Neural progenitor cell (in vitro differentiated cells): ENCODE results near the gene SLC24A4. TPM values are rescaled to one million over a fixed set of nuclear protein-coding genes. Genes with fewer than 3 reads are reported as not detected.

Source experiments
- DNase-seq: peaks from one replicate; pipeline ENCODE4 v3.0.0-alpha.2; 2016; ENCODE audit warnings: low spot score
- H2AFZ ChIP-seq: fragments of 200-600 bp; sonication (generic); replicated peaks from 2 replicates; pipeline ENCODE4 v1.6.1; 2016; ENCODE audit warnings: antibody characterized with exemption
- H3F3A ChIP-seq: fragments of 200-600 bp; sonication (generic); 2 replicates; pipeline ENCODE4 v1.6.1; 2016; ENCODE audit warnings: antibody characterized with exemption, low read depth
- H3K27ac ChIP-seq: fragments of 200-600 bp; sonication (generic); 2 replicates; pipeline ENCODE4 v1.5.1; 2016; ENCODE audit warnings: mild to moderate bottlenecking
- H3K27me3 ChIP-seq: fragments of 200-600 bp; sonication (generic); 2 replicates; pipeline ENCODE4 v1.6.1; 2016; ENCODE audit warnings: mild to moderate bottlenecking, moderate library complexity
- H3K36me3 ChIP-seq: fragments of 200-600 bp; sonication (generic); 2 replicates; pipeline ENCODE4 v1.5.1; 2016
- H3K4me1 ChIP-seq: fragments of 200-600 bp; sonication (generic); 2 replicates; pipeline ENCODE4 v1.6.1; 2016; ENCODE audit warnings: mixed run types
- H3K4me2 ChIP-seq: fragments of 200-600 bp; sonication (generic); 2 replicates; pipeline ENCODE4 v1.6.1; 2016
- H3K4me3 ChIP-seq: fragments of 200-600 bp; sonication (generic); 2 replicates; pipeline ENCODE4 v1.5.1; 2016
- H3K79me2 ChIP-seq: fragments of 200-600 bp; sonication (generic); 2 replicates; pipeline ENCODE4 v1.6.1; 2016; ENCODE audit warnings: low read depth
- H3K9ac ChIP-seq: fragments of 200-600 bp; sonication (generic); 2 replicates; pipeline ENCODE4 v1.6.1; 2016
- H3K9me3 ChIP-seq: fragments of 200-600 bp; sonication (generic); 2 replicates; pipeline ENCODE4 v1.5.1; 2016; ENCODE audit warnings: low read depth
- H4K20me1 ChIP-seq: fragments of 200-600 bp; sonication (generic); 2 replicates; pipeline ENCODE4 v1.6.1; 2016; ENCODE audit warnings: low read depth
- H3K27ac Mint-ChIP-seq: 3 replicates; pipeline ENCODE4 v1.8.0; 2021; ENCODE audit warnings: mixed read lengths
- H3K27me3 Mint-ChIP-seq: 2 replicates; pipeline ENCODE4 v1.8.0; 2022; ENCODE audit warnings: low read depth, mild to moderate bottlenecking, inconsistent platforms, moderate library complexity, mixed read lengths; ENCODE audit not compliant: insufficient read depth
- H3K36me3 Mint-ChIP-seq: 3 replicates; pipeline ENCODE4 v1.8.0; 2021; ENCODE audit warnings: mixed read lengths
- H3K4me1 Mint-ChIP-seq: 3 replicates; pipeline ENCODE4 v1.8.0; 2021; ENCODE audit warnings: mixed read lengths
- H3K4me3 Mint-ChIP-seq: 3 replicates; pipeline ENCODE4 v1.8.0; 2021; ENCODE audit warnings: mild to moderate bottlenecking, moderate library complexity, mixed read lengths
- H3K9me3 Mint-ChIP-seq: 3 replicates; pipeline ENCODE4 v1.8.0; 2020; ENCODE audit warnings: mixed read lengths
- CTCF ChIP-seq: fragments of 200-600 bp; sonication (generic); IDR thresholded peaks from 2 replicates; pipeline ENCODE4 v1.5.1; 2017; ENCODE audit warnings: antibody characterized with exemption, mild to moderate bottlenecking
- EZH2 ChIP-seq: fragments of 200-600 bp; sonication (generic); IDR thresholded peaks from 2 replicates; pipeline ENCODE4 v1.6.1; 2017; ENCODE audit warnings: antibody characterized with exemption, mild to moderate bottlenecking, moderate library complexity
- EZH2phosphoT487 ChIP-seq: fragments of 200-600 bp; sonication (generic); IDR thresholded peaks from 2 replicates; pipeline ENCODE4 v1.6.1; 2017; ENCODE audit warnings: antibody characterized with exemption
- total RNA-seq: library from RNA; depleted of rRNA; stranded (reverse); fragments of >200 nt; gene quantifications from 2 replicates; pipeline ENCODE4 v1.2.3, GENCODE V29; 2015; ENCODE audit warnings: low replicate concordance

The SLC24A4 gene
- total RNA-seq, 1 donor from 2014 or later = 0.73 TPM

DNA sequence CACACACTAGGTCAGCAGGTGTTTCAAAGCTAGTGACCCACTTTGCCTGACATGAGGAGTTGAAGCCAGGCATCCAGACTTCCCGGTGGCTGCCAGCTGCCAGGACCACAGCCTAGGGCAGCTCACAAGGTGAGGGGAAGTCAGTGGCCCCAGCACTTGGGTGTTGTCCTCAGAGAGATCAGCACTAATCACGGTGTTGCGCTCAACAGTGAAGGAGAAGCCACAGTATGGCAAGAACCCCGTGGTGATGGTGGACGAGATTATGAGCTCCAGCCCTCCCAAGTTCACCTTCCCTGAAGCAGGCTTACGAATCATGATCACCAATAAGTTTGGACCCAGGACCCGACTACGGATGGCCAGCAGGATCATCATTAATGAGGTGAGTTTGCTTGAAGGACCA lies 130.7 kb downstream of the SLC24A4 start:
- H3K9ac ChIP-seq = no peak overlapping the region
- no peak overlapping the region for H3K4me2 ChIP-seq
- H3K27ac Mint-ChIP-seq = no peak overlapping the region
- DNase-seq = no peak
- H3K36me3 Mint-ChIP-seq = no peaks in the 10 kb centered on the region
- peaks cover 34% of the 10 kb centered on the region for H3K4me1 Mint-ChIP-seq
- H3K4me1 ChIP-seq = no peaks in the 10 kb centered on the region
- H3F3A ChIP-seq = no peaks in the 10 kb centered on the region
- no peaks in the 10 kb centered on the region for H3K36me3 ChIP-seq
- H3K9me3 ChIP-seq = no peaks in the 10 kb centered on the region
- H3K79me2 ChIP-seq = no peaks in the 10 kb centered on the region
- no peak overlapping the region for H2AFZ ChIP-seq
- H3K9me3 Mint-ChIP-seq = no peaks in the 10 kb centered on the region
- no peaks in the 10 kb centered on the region for H4K20me1 ChIP-seq
- H3K4me3 ChIP-seq = no peak overlapping the region
- TF ChIP-seq CTCF (no peak), EZH2 (no peak), EZH2phosphoT487 (no peak)
- no peak overlapping the region for H3K4me3 Mint-ChIP-seq
- H3K27me3 Mint-ChIP-seq = peaks cover 7% of the 10 kb centered on the region
- no peaks in the 10 kb centered on the region for H3K27me3 ChIP-seq
- H3K27ac ChIP-seq = no peak overlapping the region

DNA sequence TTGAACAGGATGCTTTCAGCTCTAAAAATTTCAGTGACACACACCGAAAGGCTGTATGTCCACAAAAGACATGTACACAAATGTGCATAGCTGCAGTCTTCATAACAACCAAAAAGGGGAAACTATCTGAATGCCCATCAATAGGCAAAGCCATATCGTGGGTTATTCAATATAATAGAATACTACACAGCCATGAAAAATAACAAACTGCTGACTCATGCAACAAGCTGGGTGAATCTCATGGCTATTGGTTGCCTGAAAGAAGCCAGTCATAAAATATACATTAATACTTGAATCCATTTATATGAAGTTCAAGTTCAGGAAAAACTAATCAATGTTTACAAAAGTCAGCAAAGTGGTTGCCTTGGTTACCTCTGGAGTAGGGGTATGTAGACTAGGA lies 132.3 kb downstream of the SLC24A4 start:
- Histone ChIP-seq H3F3A (no peaks in the 10 kb centered on the region), H3K4me2 (no peak overlapping the region), H2AFZ (no peak overlapping the region), H3K9me3 (no peaks in the 10 kb centered on the region), H3K9ac (no peak overlapping the region), H3K4me3 (no peak overlapping the region), H3K79me2 (no peaks in the 10 kb centered on the region), H3K36me3 (no peaks in the 10 kb centered on the region), H3K27ac (no peak overlapping the region), H3K27me3 (no peaks in the 10 kb centered on the region), H3K4me1 (no peaks in the 10 kb centered on the region), H4K20me1 (no peaks in the 10 kb centered on the region)
- no peak overlapping the region for H3K27ac Mint-ChIP-seq
- no peak for DNase-seq
- H3K9me3 Mint-ChIP-seq = no peaks in the 10 kb centered on the region
- peaks cover 26% of the 10 kb centered on the region for H3K4me1 Mint-ChIP-seq
- H3K4me3 Mint-ChIP-seq = no peak overlapping the region
- H3K27me3 Mint-ChIP-seq = peaks cover 9% of the 10 kb centered on the region
- H3K36me3 Mint-ChIP-seq = no peaks in the 10 kb centered on the region
- no peak for TF ChIP-seq EZH2
- no peak for TF ChIP-seq CTCF
- no peak for TF ChIP-seq EZH2phosphoT487

DNA sequence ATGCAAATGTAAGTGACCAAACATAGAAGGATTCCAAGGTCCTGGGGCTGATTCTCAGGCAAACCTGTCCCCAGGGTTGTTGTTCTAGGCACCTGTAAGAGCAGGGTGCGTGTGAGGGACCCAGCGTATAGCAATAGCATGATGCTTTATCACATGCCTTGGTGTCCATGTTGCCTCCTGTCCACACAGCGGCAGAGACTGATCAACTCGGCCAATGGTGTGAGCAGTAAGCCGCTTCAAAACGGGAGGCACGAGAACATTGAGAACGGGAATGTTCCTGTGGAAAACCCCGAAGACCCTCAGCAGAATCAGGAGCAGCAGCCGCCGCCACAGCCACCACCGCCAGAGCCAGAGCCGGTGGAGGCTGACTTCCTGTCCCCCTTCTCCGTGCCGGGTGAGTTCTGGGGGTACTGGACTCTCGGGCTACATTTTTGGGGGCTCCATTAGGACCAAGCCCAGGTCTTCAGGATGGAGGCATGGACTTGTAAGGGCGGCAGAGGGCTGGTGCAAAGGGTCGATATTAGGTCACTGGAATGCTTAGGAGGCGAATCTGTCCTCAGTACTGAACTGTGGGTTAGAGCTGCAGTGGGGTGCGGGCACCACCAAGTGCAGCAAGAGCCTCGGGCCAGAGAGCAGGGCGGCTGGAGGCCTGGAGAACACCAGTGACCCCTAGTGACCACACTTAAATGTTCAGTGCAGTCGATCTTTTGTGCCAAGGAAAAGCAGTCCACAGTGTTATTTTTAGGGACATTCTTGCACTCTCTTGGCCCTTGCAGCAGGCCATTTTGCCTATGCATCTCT lies 133.4 kb downstream of the SLC24A4 start:
- Histone ChIP-seq H3K27me3 (no peaks in the 10 kb centered on the region), H3K9me3 (no peaks in the 10 kb centered on the region), H3K79me2 (no peaks in the 10 kb centered on the region), H3K9ac (no peak overlapping the region), H3K4me1 (no peaks in the 10 kb centered on the region), H3K4me2 (no peak overlapping the region), H3K36me3 (no peaks in the 10 kb centered on the region), H3K27ac (no peak overlapping the region), H2AFZ (peak overlapping the region; percentile 27), H4K20me1 (no peaks in the 10 kb centered on the region), H3F3A (no peaks in the 10 kb centered on the region), H3K4me3 (no peak overlapping the region)
- peak; percentile 83 for DNase-seq
- H3K27ac Mint-ChIP-seq = peak overlapping the region; percentile 66
- H3K27me3 Mint-ChIP-seq = peaks cover 12% of the 10 kb centered on the region
- H3K9me3 Mint-ChIP-seq = no peaks in the 10 kb centered on the region
- H3K4me3 Mint-ChIP-seq = no peak overlapping the region
- peak; percentile 75 for TF ChIP-seq CTCF
- TF ChIP-seq EZH2 = no peak
- no peaks in the 10 kb centered on the region for H3K36me3 Mint-ChIP-seq
- H3K4me1 Mint-ChIP-seq = peaks cover 21% of the 10 kb centered on the region
